Hepatocyte (in vitro differentiated cells): ENCODE measurements around the gene CCNG1. TPM values are rescaled to one million over a fixed set of nuclear protein-coding genes. Genes with fewer than 3 reads are reported as not detected.

Source experiments
- DNase-seq: peaks from one replicate; pipeline ENCODE4 v3.0.0-alpha.2; 2016; ENCODE audit warnings: low spot score
- H2AFZ ChIP-seq: fragments of 200-600 bp; sonication (generic); 2 replicates; pipeline ENCODE4 v1.6.0; 2016; ENCODE audit warnings: antibody characterized with exemption, mild to moderate bottlenecking
- H3K27ac ChIP-seq: fragments of 200-600 bp; sonication (generic); 2 replicates; pipeline ENCODE4 v1.5.1; 2016; ENCODE audit warnings: mild to moderate bottlenecking
- H3K27me3 ChIP-seq: fragments of 200-600 bp; sonication (generic); 2 replicates; pipeline ENCODE4 v1.6.1; 2016
- H3K36me3 ChIP-seq: fragments of 200-600 bp; sonication (generic); replicated peaks from 2 replicates; pipeline ENCODE4 v1.5.1; 2016; ENCODE audit warnings: low read depth; ENCODE audit not compliant: insufficient read depth
- H3K4me1 ChIP-seq: fragments of 200-600 bp; sonication (generic); 2 replicates; pipeline ENCODE4 v1.5.1; 2016; ENCODE audit warnings: mild to moderate bottlenecking, moderate library complexity; ENCODE audit not compliant: insufficient read depth
- H3K4me2 ChIP-seq: fragments of 200-600 bp; sonication (generic); 2 replicates; pipeline ENCODE4 v1.6.0; 2016
- H3K4me3 ChIP-seq: fragments of 200-600 bp; sonication (generic); 2 replicates; pipeline ENCODE4 v1.5.1; 2016; ENCODE audit warnings: mild to moderate bottlenecking
- H3K79me2 ChIP-seq: fragments of 200-600 bp; sonication (generic); 2 replicates; pipeline ENCODE4 v1.6.0; 2017; ENCODE audit warnings: mild to moderate bottlenecking
- H3K9me2 ChIP-seq: fragments of 200-600 bp; sonication (generic); replicated peaks from 2 replicates; pipeline ENCODE4 v1.6.0; 2017; ENCODE audit warnings: mild to moderate bottlenecking; ENCODE audit not compliant: insufficient read depth
- H3K9me3 ChIP-seq: fragments of 200-600 bp; sonication (generic); 2 replicates; pipeline ENCODE4 v1.5.1; 2016; ENCODE audit warnings: low read depth, mild to moderate bottlenecking
- H4K20me1 ChIP-seq: fragments of 200-600 bp; sonication (generic); 2 replicates; pipeline ENCODE4 v1.6.0; 2016; ENCODE audit warnings: mild to moderate bottlenecking; ENCODE audit not compliant: insufficient read depth, poor library complexity, severe bottlenecking
- EZH2 ChIP-seq: fragments of 200-600 bp; sonication (generic); IDR thresholded peaks from 2 replicates; pipeline ENCODE4 v1.6.1; 2016; ENCODE audit warnings: antibody characterized with exemption, mild to moderate bottlenecking, borderline replicate concordance
- EZH2phosphoT487 ChIP-seq: fragments of 200-600 bp; sonication (generic); IDR thresholded peaks from one replicate; pipeline ENCODE4 v1.6.1; 2018; ENCODE audit warnings: antibody characterized with exemption, mild to moderate bottlenecking, low read depth, moderate library complexity; ENCODE audit not compliant: unreplicated experiment, severe bottlenecking
- WGBS: methylation state at CpG from one replicate; pipeline ENCODE4 v1.1.6; 2016; ENCODE audit warnings: low lambda C conversion rate; ENCODE audit errors: missing lambda C conversion rate; 5-methylcytosine and 5-hydroxymethylcytosine counted together
- polyA plus RNA-seq: library from polyadenylated mRNA; unstranded; fragments of >200 nt; fragmentation: Nextera tagmentation; extraction: Ambion mirVana; gene quantifications from 2 replicates; pipeline ENCODE4 v1.2.1, GENCODE V29; 2016
- small RNA-seq: library from RNA; depleted of rRNA; stranded (forward); fragments of <200 nt; gene quantifications from one replicate; pipeline ENCODE3, GENCODE V24; 2014
- total RNA-seq: library from RNA; depleted of rRNA; stranded (reverse); fragments of >200 nt; gene quantifications from 2 replicates; pipeline ENCODE4 v1.2.3, GENCODE V29; 2014
- TF ChIP-seq, protein P1 (sequence below): fragments of 200-600 bp; sonication (generic); IDR thresholded peaks from 2 replicates; pipeline ENCODE4 v1.5.1; 2016; ENCODE audit warnings: antibody characterized with exemption, mild to moderate bottlenecking; ENCODE audit not compliant: poor library complexity

Gene CCNG1
- total and polyA plus RNA-seq, 2 experiments from 2014 or later: 158 to 390 TPM

GRCh38 chr5:163478982-163479271, 41.5 kb downstream of the CCNG1 start:
- no peaks in the 10 kb centered on the region for H3K4me1 ChIP-seq
- 100% methylated on average over 1 of the region's 1 CpG for WGBS
- TF ChIP-seq EZH2: no peak
- TF ChIP-seq EZH2phosphoT487: no peak
- TF ChIP-seq, protein P1, sequence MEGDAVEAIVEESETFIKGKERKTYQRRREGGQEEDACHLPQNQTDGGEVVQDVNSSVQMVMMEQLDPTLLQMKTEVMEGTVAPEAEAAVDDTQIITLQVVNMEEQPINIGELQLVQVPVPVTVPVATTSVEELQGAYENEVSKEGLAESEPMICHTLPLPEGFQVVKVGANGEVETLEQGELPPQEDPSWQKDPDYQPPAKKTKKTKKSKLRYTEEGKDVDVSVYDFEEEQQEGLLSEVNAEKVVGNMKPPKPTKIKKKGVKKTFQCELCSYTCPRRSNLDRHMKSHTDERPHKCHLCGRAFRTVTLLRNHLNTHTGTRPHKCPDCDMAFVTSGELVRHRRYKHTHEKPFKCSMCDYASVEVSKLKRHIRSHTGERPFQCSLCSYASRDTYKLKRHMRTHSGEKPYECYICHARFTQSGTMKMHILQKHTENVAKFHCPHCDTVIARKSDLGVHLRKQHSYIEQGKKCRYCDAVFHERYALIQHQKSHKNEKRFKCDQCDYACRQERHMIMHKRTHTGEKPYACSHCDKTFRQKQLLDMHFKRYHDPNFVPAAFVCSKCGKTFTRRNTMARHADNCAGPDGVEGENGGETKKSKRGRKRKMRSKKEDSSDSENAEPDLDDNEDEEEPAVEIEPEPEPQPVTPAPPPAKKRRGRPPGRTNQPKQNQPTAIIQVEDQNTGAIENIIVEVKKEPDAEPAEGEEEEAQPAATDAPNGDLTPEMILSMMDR: no peak
- H3K36me3 ChIP-seq: no peaks in the 10 kb centered on the region
- no peaks in the 10 kb centered on the region for H3K9me3 ChIP-seq
- no peaks in the 10 kb centered on the region for H3K27me3 ChIP-seq
- H3K4me3 ChIP-seq: no peak overlapping the region
- no peak overlapping the region for H3K4me2 ChIP-seq
- DNase-seq: no peak
- H3K9me2 ChIP-seq: no peaks in the 10 kb centered on the region
- no peak overlapping the region for H3K27ac ChIP-seq
- no peaks in the 10 kb centered on the region for H3K79me2 ChIP-seq
- H2AFZ ChIP-seq: no peak overlapping the region
- H4K20me1 ChIP-seq: no peaks in the 10 kb centered on the region

GRCh38 chr5:163489055-163489744, 51.8 kb downstream of the CCNG1 start:
- no peak overlapping the region for H3K27ac ChIP-seq
- H3K4me2 ChIP-seq: peak overlapping the region; percentile 27
- no peaks in the 10 kb centered on the region for H3K9me3 ChIP-seq
- WGBS: 82% methylated on average over 6 of the region's 6 CpGs
- no peaks in the 10 kb centered on the region for H4K20me1 ChIP-seq
- no peaks in the 10 kb centered on the region for H3K36me3 ChIP-seq
- TF ChIP-seq EZH2phosphoT487 (no peak), EZH2 (no peak)
- TF ChIP-seq, protein P1: no peak
- DNase-seq: no peak
- H3K9me2 ChIP-seq: no peaks in the 10 kb centered on the region
- no peak overlapping the region for H2AFZ ChIP-seq
- H3K4me3 ChIP-seq: no peak overlapping the region
- no peaks in the 10 kb centered on the region for H3K27me3 ChIP-seq
- H3K79me2 ChIP-seq: no peaks in the 10 kb centered on the region
- H3K4me1 ChIP-seq: peaks cover 7% of the 10 kb centered on the region

DNA sequence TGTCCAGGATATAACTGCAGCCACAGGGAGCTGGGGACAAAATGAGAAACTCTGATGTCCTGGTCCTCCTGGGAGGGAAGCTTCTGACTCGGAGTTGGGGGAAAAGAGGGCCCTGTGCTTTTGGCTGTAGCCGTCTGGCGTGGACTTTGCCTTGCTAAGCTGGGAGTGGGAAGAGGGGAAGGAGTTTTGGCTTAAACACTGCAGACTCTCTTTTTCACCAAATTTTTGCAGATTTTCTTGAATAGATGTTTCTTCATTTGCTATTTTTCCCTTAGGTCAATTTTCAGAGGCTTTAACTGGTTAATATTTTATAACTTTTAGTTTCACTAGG, 52.3 kb downstream of the CCNG1 start:
- DNase-seq: no peak
- H3K4me2 ChIP-seq: peak overlapping the region; percentile 27
- H3K27ac ChIP-seq: no peak overlapping the region
- no peaks in the 10 kb centered on the region for H3K9me3 ChIP-seq
- 72% methylated on average over 3 of the region's 3 CpGs for WGBS
- H3K27me3 ChIP-seq: no peaks in the 10 kb centered on the region
- no peaks in the 10 kb centered on the region for H3K36me3 ChIP-seq
- TF ChIP-seq EZH2 (no peak), EZH2phosphoT487 (no peak)
- TF ChIP-seq, protein P1: no peak
- H3K9me2 ChIP-seq: no peaks in the 10 kb centered on the region
- H3K4me1 ChIP-seq: peaks cover 7% of the 10 kb centered on the region
- no peak overlapping the region for H3K4me3 ChIP-seq
- H4K20me1 ChIP-seq: no peaks in the 10 kb centered on the region
- no peak overlapping the region for H2AFZ ChIP-seq
- H3K79me2 ChIP-seq: no peaks in the 10 kb centered on the region

Small RNA genes lying within 50 kb of the gene (small RNA-seq; reads per million reads assigned to genes)
- not detected for gene AC008723.1

Other genes starting within 250 kb of the CCNG1 start
- 15.3 and 18.8 TPM in 2 replicates for gene NUDCD2, start 22.5 kb downstream of the CCNG1 start, total RNA-seq
- 74.6 and 79.5 TPM in 2 replicates for gene NUDCD2, start 22.5 kb downstream of the CCNG1 start, polyA plus RNA-seq
- gene HMMR, start 23.0 kb downstream of the CCNG1 start, total RNA-seq: 9.8 and 10.6 TPM in 2 replicates
- 5.2 and 5.7 TPM in 2 replicates for gene HMMR, start 23.0 kb downstream of the CCNG1 start, polyA plus RNA-seq
- 73.8 and 82.8 TPM in 2 replicates for gene MAT2B, start 68.0 kb downstream of the CCNG1 start, total RNA-seq
- gene MAT2B, start 68.0 kb downstream of the CCNG1 start, polyA plus RNA-seq: 64.3 and 65.4 TPM in 2 replicates